GM23248 (cell line): ENCODE measurements around the gene CA11.

Experiments
- EZH2 ChIP-seq: fragments of 200-600 bp; sonication (generic); IDR thresholded peaks from 2 replicates; pipeline ENCODE4 v1.6.1; 2018; ENCODE audit warnings: antibody characterized with exemption, mild to moderate bottlenecking; ENCODE audit not compliant: insufficient read depth, poor library complexity, severe bottlenecking
- EZH2phosphoT487 ChIP-seq: fragments of 200-600 bp; sonication (generic); IDR thresholded peaks from 2 replicates; pipeline ENCODE4 v1.6.1; 2018; ENCODE audit warnings: antibody characterized with exemption, moderate library complexity, mild to moderate bottlenecking, low read depth; ENCODE audit not compliant: insufficient read depth

DNA sequence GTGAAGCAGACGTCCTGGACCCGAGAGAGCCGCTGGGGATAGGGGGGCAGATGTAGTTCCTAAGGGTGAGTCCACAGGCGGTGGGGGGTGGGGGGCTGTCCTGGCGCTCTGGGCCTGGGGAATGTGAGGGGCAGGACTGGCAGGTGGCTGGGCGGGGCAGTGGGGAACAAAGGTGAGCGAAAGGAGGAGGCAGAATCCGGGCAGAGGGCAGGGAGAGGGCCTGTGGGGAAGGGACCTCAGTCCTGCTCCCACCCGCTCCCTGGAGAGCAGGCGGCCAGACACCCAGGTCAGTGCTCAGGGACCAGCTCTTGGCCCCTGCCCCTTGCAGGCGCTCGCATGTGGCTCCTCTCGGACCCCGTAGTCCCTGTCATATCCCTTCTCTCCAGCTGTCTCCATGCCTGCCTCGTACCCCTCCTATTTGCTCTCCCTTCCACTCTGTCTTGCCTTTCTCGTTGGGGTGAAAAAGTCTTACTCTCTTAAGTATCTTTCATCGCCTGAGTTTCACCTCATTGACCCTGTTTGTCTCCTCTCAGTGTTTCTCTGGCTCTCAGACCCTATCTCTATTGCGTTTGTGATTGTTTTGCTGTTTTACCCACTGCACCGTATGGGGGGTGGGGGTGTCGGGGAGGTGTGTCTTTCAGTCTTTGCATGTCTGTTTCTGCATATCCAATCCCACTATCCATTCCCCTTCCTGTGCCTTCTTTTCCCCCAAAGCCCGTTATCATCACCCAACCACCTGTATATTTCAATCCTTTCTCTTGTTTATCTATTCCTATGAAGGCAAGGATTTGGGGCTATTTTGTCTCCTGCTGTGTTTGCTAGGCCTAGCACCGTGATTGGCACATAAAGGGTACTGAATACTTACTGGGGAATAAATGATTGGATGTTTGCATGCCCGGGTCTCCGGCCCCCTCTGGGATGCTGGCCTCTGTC is 20.9 kb downstream of the CA11 start:
- TF ChIP-seq EZH2 (no peak), EZH2phosphoT487 (no peak)
